Smooth muscle cell (in vitro differentiated cells): ENCODE measurements around the gene HMGB2. TPM values are rescaled to one million over a fixed set of nuclear protein-coding genes. Genes with fewer than 3 reads are reported as not detected.

Source experiments
- DNase-seq: peaks from one replicate; lab custom pipeline; 2025; ENCODE audit not compliant: unreplicated experiment; lab: John Stamatoyannopoulos, UW
- H2AFZ ChIP-seq: fragments of 200-600 bp; sonication (generic); 2 replicates; pipeline ENCODE4 v1.6.0; 2016; ENCODE audit warnings: antibody characterized with exemption, low read depth, mild to moderate bottlenecking
- H3F3A ChIP-seq: fragments of 200-600 bp; sonication (generic); 2 replicates; pipeline ENCODE4 v1.6.0; 2017; ENCODE audit warnings: antibody characterized with exemption, low read depth
- H3K27ac ChIP-seq: fragments of 200-600 bp; sonication (generic); 2 replicates; pipeline ENCODE4 v1.5.1; 2016; ENCODE audit warnings: low read depth, mild to moderate bottlenecking
- H3K27me3 ChIP-seq: fragments of 200-600 bp; sonication (generic); 2 replicates; pipeline ENCODE4 v1.6.1; 2016; ENCODE audit warnings: low read depth, mild to moderate bottlenecking
- H3K36me3 ChIP-seq: fragments of 200-600 bp; sonication (generic); 2 replicates; pipeline ENCODE4 v1.5.1; 2016; ENCODE audit warnings: low read depth
- H3K4me1 ChIP-seq: fragments of 200-600 bp; sonication (generic); 2 replicates; pipeline ENCODE4 v1.5.1; 2016; ENCODE audit warnings: low read depth
- H3K4me2 ChIP-seq: fragments of 200-600 bp; sonication (generic); 2 replicates; pipeline ENCODE4 v1.6.0; 2016; ENCODE audit warnings: mild to moderate bottlenecking
- H3K4me3 ChIP-seq: fragments of 200-600 bp; sonication (generic); 2 replicates; pipeline ENCODE4 v1.5.1; 2016; ENCODE audit warnings: mild to moderate bottlenecking
- H3K79me2 ChIP-seq: fragments of 200-600 bp; sonication (generic); 2 replicates; pipeline ENCODE4 v1.6.0; 2016; ENCODE audit warnings: low read depth, mild to moderate bottlenecking
- H3K9ac ChIP-seq: fragments of 200-600 bp; sonication (generic); 2 replicates; pipeline ENCODE4 v1.6.0; 2016; ENCODE audit warnings: low read depth
- H3K9me3 ChIP-seq: fragments of 200-600 bp; sonication (generic); replicated peaks from 2 replicates; pipeline ENCODE4 v1.5.1; 2016; ENCODE audit warnings: low read depth
- H4K20me1 ChIP-seq: fragments of 200-600 bp; sonication (generic); 2 replicates; pipeline ENCODE4 v1.6.0; 2016; ENCODE audit warnings: low read depth
- CTCF ChIP-seq: fragments of 200-600 bp; sonication (generic); IDR thresholded peaks from 2 replicates; pipeline ENCODE4 v1.5.1; 2017; ENCODE audit warnings: borderline replicate concordance, mild to moderate bottlenecking, antibody characterized with exemption; ENCODE audit not compliant: insufficient read depth, poor library complexity, severe bottlenecking
- WGBS: methylation state at CpG from one replicate; pipeline ENCODE4 v1.1.7; 2016; ENCODE audit warnings: low lambda C conversion rate; 5-methylcytosine and 5-hydroxymethylcytosine counted together
- polyA plus RNA-seq: library from polyadenylated mRNA; unstranded; fragments of >200 nt; fragmentation: Nextera tagmentation; extraction: Ambion mirVana; gene quantifications from 2 replicates; pipeline ENCODE4 v1.2.1, GENCODE V29; 2016
- total RNA-seq: library from RNA; depleted of rRNA; stranded (reverse); fragments of >200 nt; gene quantifications from 2 replicates; pipeline ENCODE4 v1.2.3, GENCODE V29; 2014

Gene HMGB2
- total and polyA plus RNA-seq, 2 experiments from 2014 or later, result 22.6 to 54.9 TPM

- Histone ChIP-seq H3K9ac (no peak overlapping the region), H2AFZ (no peak overlapping the region), H3K4me3 (no peak overlapping the region), H4K20me1 (no peaks in the 10 kb centered on the region), H3K79me2 (no peaks in the 10 kb centered on the region), H3F3A (peaks cover 5% of the 10 kb centered on the region), H3K36me3 (no peaks in the 10 kb centered on the region), H3K4me2 (peak overlapping the region; percentile 47), H3K4me1 (peaks cover 12% of the 10 kb centered on the region), H3K27ac (no peak overlapping the region), H3K27me3 (no peaks in the 10 kb centered on the region), H3K9me3 (no peaks in the 10 kb centered on the region)
- WGBS, result 53% methylated on average over 2 of the region's 2 CpGs
- DNase-seq, result no peak
- no peak for TF ChIP-seq CTCF
Observed at GRCh38 chr4:173319696-173320095, 14.5 kb downstream of the HMGB2 start.

GRCh38 chr4:173318648-173319211 lies 15.4 kb downstream of the HMGB2 start:
- DNase-seq, result no peak
- Histone ChIP-seq H3K27me3 (no peaks in the 10 kb centered on the region), H4K20me1 (no peaks in the 10 kb centered on the region), H3K4me3 (no peak overlapping the region), H3K36me3 (no peaks in the 10 kb centered on the region), H3K9ac (no peak overlapping the region), H3K4me1 (peaks cover 12% of the 10 kb centered on the region), H2AFZ (no peak overlapping the region), H3K9me3 (no peaks in the 10 kb centered on the region), H3K79me2 (no peaks in the 10 kb centered on the region), H3F3A (peaks cover 5% of the 10 kb centered on the region), H3K27ac (no peak overlapping the region), H3K4me2 (peak overlapping the region; percentile 47)
- TF ChIP-seq CTCF, result peak; percentile 48
- WGBS, result 39% methylated on average over 3 of the region's 3 CpGs

DNA sequence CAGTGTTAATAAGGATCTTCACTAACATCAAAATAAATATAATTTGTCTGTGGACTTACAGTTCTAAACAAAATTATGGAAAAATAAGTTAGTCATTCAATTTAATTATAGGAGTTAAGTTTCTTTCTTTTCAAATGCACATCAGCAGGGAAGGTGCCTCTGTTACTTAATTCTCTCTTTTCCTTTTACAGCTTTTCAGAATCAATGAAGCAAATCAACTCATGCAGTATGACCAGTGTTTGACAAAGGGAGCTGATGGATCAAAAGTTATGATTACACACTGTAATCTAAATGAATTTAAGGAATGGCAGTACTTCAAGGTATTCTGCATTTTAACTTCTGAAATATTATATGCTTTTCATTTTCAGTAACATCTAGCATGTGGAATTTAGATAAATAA lies 15.9 kb downstream of the HMGB2 start:
- no peak overlapping the region for H3K4me3 ChIP-seq
- H3K9me3 ChIP-seq, result no peaks in the 10 kb centered on the region
- TF ChIP-seq CTCF, result no peak
- no peaks in the 10 kb centered on the region for H3K79me2 ChIP-seq
- no peak overlapping the region for H3K9ac ChIP-seq
- no peaks in the 10 kb centered on the region for H4K20me1 ChIP-seq
- H3K4me2 ChIP-seq, result no peak overlapping the region
- no peaks in the 10 kb centered on the region for H3K27me3 ChIP-seq
- no peaks in the 10 kb centered on the region for H3K36me3 ChIP-seq
- H2AFZ ChIP-seq, result no peak overlapping the region
- peaks cover 5% of the 10 kb centered on the region for H3F3A ChIP-seq
- no peak overlapping the region for H3K27ac ChIP-seq
- H3K4me1 ChIP-seq, result peaks cover 12% of the 10 kb centered on the region
- DNase-seq, result no peak

GRCh38 chr4:173317004-173317403 lies 17.2 kb downstream of the HMGB2 start:
- Histone ChIP-seq H2AFZ (no peak overlapping the region), H3K4me2 (no peak overlapping the region), H3K4me1 (peaks cover 12% of the 10 kb centered on the region), H3K9me3 (no peaks in the 10 kb centered on the region), H3K9ac (no peak overlapping the region), H3K27me3 (no peaks in the 10 kb centered on the region), H3K36me3 (no peaks in the 10 kb centered on the region), H3K27ac (no peak overlapping the region), H3F3A (peaks cover 5% of the 10 kb centered on the region), H3K79me2 (no peaks in the 10 kb centered on the region), H4K20me1 (no peaks in the 10 kb centered on the region), H3K4me3 (no peak overlapping the region)
- TF ChIP-seq CTCF, result no peak
- DNase-seq, result no peak
- 86% methylated on average over 3 of the region's 3 CpGs for WGBS
